Colonic mucosa (tissue), 4 donors: ENCODE results near the gene PFDN2. TPM values are rescaled to one million over a fixed set of nuclear protein-coding genes. Genes with fewer than 3 reads are reported as not detected.

ENCODE experiments used
- DNase-seq: peaks from one replicate; pipeline ENCODE4 v3.0.0-alpha.2; 2020
- H3K27ac ChIP-seq: fragments of 200-600 bp; one replicate; pipeline ENCODE4 v1.8.0; 2021
- H3K27me3 ChIP-seq: fragments of 200-600 bp; one replicate; pipeline ENCODE4 v1.8.0; 2021
- H3K36me3 ChIP-seq: fragments of 200-600 bp; one replicate; pipeline ENCODE4 v1.8.0; 2021
- H3K4me1 ChIP-seq: fragments of 200-600 bp; one replicate; pipeline ENCODE4 v1.8.0; 2021; ENCODE audit warnings: mild to moderate bottlenecking
- H3K4me3 ChIP-seq: fragments of 200-600 bp; one replicate; pipeline ENCODE4 v1.8.0; 2021
- H3K9ac ChIP-seq, 2 donors: one replicate each; pipeline ENCODE4 v1.7.0; 2013; ENCODE audit warnings: control low read depth in 2 of 2, low read depth in 2 of 2, low read length in 2 of 2
- H3K9me3 ChIP-seq: fragments of 200-600 bp; one replicate; pipeline ENCODE4 v1.8.0; 2021
- intact Hi-C: fragments of 100-400 bp; cut with DNase I; formaldehyde crosslinking; loops from one replicate; pipeline ENCODE4 v1.14.1; 2022
- total RNA-seq, 2 donors: library from RNA; stranded (reverse); fragmentation: NEBNext Ultra II Directional in 1 of 2; extraction: Animal tissue kit (Norgen Biotek cat#: 25700) in 1 of 2; gene quantifications; one replicate each; pipeline ENCODE4 v1.2.1, GENCODE V29; 2021
- TF ChIP-seq, protein P1 (sequence below): fragments of 200-600 bp; IDR thresholded peaks from one replicate; pipeline ENCODE4 v1.8.0; 2022; ENCODE audit warnings: antibody characterized with exemption, mild to moderate bottlenecking
- donor health status: healthy.
- donor health status: DM: no; HTN: no; CAD: no.
- donor health status: DM: no; HTN: no; CAD: no.

Gene PFDN2
- total RNA-seq, 2 donors from 2014 or later, result 42.7 to 49.6 TPM

DNA sequence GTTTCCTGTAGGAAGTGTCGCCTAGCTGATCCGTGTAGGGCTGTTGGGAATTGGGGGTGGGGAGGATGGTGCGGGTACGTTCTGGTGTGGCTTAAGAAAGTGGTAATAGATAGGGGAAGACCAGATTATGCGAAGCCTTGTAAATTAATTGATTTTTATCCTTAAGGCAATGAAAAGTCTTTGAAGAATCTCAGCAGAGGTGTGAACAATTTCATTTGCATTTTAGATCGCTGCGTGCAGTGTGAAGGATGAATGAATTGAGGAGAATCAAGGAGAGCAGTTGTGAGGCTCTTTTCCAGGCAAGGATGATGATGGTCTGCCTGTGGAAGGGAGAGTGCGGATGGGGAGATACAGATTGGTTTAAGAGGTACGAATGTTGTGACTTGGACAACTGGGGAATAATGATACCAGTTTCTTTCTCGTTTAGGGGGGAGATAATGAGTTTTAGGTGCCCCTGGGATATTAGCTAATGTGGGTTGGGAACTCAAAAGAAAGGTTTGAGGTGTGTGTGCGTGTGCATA lies 15.4 kb upstream of the PFDN2 start:
- Histone ChIP-seq H3K4me1 (peaks cover 8% of the 10 kb centered on the region), H3K27me3 (no peaks in the 10 kb centered on the region), H3K36me3 (no peaks in the 10 kb centered on the region), H3K4me3 (peak overlapping the region; percentile 50), H3K27ac (peak overlapping the region; percentile 96), H3K9ac (peak overlapping the region; percentile 95 to 96), H3K9me3 (no peaks in the 10 kb centered on the region)
- intact Hi-C loops, result no loop called here
- no peak for DNase-seq
- TF ChIP-seq, protein P1, sequence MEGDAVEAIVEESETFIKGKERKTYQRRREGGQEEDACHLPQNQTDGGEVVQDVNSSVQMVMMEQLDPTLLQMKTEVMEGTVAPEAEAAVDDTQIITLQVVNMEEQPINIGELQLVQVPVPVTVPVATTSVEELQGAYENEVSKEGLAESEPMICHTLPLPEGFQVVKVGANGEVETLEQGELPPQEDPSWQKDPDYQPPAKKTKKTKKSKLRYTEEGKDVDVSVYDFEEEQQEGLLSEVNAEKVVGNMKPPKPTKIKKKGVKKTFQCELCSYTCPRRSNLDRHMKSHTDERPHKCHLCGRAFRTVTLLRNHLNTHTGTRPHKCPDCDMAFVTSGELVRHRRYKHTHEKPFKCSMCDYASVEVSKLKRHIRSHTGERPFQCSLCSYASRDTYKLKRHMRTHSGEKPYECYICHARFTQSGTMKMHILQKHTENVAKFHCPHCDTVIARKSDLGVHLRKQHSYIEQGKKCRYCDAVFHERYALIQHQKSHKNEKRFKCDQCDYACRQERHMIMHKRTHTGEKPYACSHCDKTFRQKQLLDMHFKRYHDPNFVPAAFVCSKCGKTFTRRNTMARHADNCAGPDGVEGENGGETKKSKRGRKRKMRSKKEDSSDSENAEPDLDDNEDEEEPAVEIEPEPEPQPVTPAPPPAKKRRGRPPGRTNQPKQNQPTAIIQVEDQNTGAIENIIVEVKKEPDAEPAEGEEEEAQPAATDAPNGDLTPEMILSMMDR, result no peak

- Histone ChIP-seq H3K27me3 (no peaks in the 10 kb centered on the region), H3K4me1 (peaks cover 8% of the 10 kb centered on the region), H3K27ac (peak within 1 kb of the TSS; percentile 96), H3K9me3 (no peaks in the 10 kb centered on the region), H3K36me3 (no peaks in the 10 kb centered on the region), H3K9ac (peak within 1 kb of the TSS; percentile 96 to 97), H3K4me3 (peak within 1 kb of the TSS; percentile 50)
- intact Hi-C loops, result no loop called here
- DNase-seq, result peak; percentile 87
- TF ChIP-seq, protein P1, result no peak
These were observed 14.8 kb upstream of the PFDN2 start, which contains the start of gene DEDD for GRCh38 chr1:161132410-161133219. Gene DEDD, minus strand, starts transcription at chr1:161132667. Its CDS starts 8,205 bp downstream, at chr1:161124462.

GRCh38 chr1:161131523-161132409 lies 13.9 kb upstream of the PFDN2 start:
- TF ChIP-seq, protein P1, result no peak
- no peaks in the 10 kb centered on the region for H3K36me3 ChIP-seq
- no peaks in the 10 kb centered on the region for H3K27me3 ChIP-seq
- DNase-seq, result peak; percentile 34
- H3K27ac ChIP-seq, result peak overlapping the region; percentile 96
- intact Hi-C loops, result no loop called here
- peak overlapping the region; percentile 50 for H3K4me3 ChIP-seq
- H3K4me1 ChIP-seq, result peaks cover 8% of the 10 kb centered on the region
- no peaks in the 10 kb centered on the region for H3K9me3 ChIP-seq
- peak overlapping the region; percentile 96 to 97 for H3K9ac ChIP-seq

DNA sequence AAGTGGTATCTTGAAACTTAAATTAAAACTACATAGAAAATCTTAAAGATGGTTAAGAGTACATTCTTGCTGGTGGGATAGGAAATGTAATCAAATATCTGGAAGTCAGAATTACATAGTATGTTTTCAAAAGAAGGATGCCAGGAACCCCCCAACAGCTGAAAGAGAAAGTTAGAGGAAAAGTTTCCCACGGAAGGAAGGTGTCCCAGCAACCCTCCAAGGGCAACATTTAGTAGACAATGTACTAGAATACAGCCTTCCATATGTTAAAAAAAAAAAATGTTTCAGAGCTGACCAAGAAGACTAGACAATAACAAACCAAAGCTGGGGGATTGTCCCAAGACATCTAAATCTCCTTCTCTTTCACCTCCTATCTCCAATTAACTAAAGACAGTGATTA lies 12.4 kb upstream of the PFDN2 start:
- H3K36me3 ChIP-seq, result no peaks in the 10 kb centered on the region
- H3K27ac ChIP-seq, result no peak overlapping the region
- H3K4me3 ChIP-seq, result no peak overlapping the region
- no peaks in the 10 kb centered on the region for H3K9me3 ChIP-seq
- no peak for DNase-seq
- intact Hi-C loops, result no loop called here
- peaks cover 8% of the 10 kb centered on the region for H3K4me1 ChIP-seq
- no peaks in the 10 kb centered on the region for H3K27me3 ChIP-seq
- TF ChIP-seq, protein P1, result no peak
- H3K9ac ChIP-seq, result no peak overlapping the region
